Stimulated activated CD4-positive, alpha-beta T cell treated with anti-CD3 and anti-CD28 coated beads, Interleukin-4, amount 100 ng/mL, for 1 hour (primary cell): Measurements from ENCODE around the gene RSAD1.
"Not testable (repeated sequence)": the region's sequence is repeated elsewhere in the genome, so short reads cannot be mapped to it uniquely, and the experiment has no call there.

ENCODE experiments used
- DNase-seq: peaks from one replicate; pipeline ENCODE4 v3.0.0-alpha.2; 2020

RSAD1 gene

DNA sequence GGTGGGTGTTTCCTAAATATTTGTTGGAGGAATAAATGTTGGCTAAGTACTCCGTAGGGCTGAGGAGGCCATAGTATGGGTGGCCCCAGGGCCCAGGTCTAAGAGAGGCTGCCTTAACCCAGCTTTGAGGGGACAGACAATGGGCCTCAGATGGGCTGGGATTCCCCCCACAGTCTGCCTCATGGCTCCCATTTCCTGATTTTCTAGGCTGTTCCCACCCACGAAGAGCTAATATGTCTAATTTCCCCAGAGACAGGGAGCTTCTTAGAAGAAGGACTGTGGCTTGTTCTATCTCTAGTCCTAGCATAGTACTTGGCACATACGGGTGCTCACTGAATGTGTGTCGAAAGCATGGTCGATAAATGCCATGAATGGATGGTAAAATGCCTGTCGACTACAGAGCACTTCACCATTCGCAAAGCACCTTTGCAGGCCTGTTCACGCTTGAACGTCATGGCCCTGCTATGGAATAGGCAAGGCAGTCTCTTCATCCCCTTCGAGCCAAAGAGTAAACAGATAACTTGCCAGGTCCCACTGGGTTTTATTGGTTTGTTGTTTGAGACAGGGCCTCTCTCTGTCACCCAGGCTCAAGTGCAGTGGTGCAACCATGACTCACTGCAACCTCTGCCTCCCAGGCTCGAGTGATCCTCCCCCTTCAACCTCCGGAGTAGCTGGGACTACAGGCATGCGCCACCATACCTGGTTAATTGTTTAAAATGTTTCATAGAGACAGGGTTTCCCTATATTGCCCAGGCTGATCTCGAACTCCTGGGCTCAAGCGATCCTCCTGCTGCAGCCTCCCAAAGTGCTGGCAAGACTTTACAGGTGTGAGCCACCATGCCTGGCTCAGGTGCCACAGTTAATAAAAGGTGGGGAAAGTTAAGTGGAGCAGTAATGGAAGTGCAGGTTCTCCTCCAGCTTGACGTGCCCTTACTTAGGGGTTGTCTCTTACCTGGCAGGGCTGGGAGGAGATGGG is 19.7 kb upstream of the RSAD1 start:
- DNase-seq, result no peak

DNA sequence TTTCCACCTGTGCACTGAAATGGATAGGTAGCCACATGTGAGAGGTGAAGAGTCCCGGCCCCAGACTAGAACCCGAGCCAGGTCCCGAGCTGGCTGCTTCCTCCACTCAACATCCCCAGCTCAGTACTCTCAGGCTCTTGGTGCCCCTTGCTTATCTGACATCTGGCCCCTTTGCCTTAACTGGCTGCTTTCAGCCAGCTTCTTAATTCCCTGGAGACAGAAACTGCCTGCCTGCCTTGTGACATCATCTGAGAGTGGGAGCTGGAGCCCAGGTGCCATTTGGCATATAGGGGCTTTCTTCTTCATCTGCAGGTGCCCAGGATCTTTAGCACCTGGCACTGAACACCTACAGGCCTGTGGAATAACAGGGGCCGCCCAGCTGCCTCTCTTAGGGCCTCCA is 18.9 kb upstream of the RSAD1 start:
- DNase-seq, result no peak

DNA sequence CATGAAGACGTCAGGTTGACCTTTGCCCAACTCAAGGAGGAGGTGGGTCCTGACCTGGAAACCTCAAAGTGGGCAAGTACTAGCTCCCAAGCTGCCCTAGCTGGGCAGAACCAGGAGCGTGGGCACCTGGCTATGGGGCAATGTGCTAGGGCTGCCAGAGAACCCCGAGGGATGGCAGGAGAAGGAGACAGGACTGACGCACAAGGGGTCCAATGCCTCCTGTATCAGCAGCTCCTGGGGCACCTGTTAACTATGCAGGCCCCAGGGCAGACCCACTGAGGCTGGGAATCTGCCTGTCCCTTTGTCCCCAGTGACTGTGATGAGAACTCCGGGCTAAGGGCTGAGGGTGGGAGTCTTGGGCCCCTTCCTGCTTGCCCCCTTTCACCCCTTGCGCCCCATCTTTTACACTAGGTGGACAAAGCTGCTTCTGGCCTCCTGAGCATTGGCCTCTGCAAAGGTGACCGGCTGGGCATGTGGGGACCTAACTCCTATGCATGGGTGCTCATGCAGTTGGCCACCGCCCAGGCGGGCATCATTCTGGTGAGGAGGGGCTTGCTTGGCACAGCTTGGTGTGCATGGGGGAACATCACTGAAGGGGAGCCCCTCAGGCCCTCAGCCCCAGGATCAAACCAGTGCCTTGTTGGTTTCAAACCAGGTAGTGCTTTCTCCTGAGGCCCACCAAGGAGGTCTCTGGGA is 17.7 kb upstream of the RSAD1 start:
- no peak for DNase-seq

DNA sequence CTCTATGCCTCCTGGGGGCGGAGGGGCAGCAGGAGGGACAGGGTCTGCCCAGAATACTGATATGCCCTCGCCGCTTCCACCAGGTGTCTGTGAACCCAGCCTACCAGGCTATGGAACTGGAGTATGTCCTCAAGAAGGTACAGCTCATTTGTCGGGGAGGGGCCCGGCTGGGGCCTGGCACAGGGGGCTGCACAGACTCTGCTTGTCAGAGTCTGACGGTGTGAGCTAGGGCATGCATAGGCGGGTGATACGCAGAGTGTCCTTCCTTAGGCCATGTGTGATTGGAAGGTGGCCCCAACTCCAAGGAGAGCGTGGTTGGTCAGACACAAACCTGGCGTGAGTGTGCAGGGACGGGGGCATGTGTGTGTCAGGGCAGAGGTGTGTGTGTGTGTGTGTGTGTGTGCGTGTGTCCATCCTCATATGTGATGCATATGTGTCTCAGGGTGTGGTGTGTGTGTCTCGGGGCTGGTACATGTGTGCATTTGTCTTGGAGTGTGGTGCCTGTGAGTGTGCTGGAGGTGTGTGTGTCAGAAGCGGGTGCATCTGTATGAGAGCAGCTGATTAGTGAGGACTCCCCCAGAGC is 17.0 kb upstream of the RSAD1 start:
- DNase-seq, result no peak

DNA sequence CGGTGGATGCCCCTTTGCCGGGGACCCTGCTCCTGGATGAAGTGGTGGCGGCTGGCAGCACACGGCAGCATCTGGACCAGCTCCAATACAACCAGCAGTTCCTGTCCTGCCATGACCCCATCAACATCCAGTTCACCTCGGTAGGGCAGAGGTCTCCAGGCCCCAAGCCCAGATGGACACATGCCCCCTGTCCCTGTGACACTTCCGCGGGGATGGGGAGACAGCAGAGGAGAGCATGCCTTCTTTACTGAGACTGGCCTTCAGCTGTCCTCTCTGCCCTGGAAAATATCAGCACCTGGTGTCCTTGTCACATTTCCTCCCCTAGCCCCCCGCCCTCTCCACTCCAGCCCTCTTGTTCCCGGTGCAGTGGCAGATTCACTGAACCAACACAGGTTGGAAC is 16.2 kb upstream of the RSAD1 start:
- DNase-seq, result no peak

DNA sequence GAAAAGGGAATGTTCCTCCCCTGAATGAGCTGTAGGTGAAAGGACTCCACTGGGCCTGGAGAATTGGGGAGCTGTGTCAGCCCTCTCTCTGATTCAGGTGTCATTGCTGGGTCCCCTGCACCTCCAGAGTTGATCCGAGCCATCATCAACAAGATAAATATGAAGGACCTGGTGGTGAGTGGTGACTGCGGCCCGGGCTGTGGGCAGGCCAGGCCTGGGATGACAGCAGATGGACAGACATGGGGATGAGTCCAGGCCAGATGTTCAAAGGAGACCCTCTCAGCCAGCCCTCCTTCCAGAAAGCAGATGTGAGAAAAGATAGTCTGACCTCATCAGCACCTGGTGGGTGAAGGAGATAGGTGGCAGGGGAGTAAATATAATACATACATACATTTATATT is 14.5 kb upstream of the RSAD1 start:
- DNase-seq, result no peak

DNA sequence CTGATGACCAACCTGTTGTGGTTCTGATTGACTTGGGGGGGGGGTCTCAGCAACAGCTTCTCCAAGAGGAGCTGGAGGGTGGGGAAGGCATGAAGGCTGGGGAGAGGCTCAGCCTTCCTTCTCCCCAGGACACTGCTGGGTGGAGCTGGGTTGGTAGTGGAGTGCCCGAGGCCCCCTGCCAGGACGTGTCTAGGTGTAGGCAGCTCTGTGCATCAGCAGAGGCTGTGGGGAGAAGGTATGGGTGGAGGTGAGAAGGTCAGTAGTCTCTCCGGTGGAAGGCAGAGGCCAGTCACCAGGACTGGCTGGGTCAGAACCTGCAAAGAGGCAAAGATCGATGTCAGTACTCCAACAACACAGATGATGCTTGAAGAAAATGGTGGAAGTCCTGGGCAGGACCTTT is 13.9 kb upstream of the RSAD1 start:
- no peak for DNase-seq

DNA sequence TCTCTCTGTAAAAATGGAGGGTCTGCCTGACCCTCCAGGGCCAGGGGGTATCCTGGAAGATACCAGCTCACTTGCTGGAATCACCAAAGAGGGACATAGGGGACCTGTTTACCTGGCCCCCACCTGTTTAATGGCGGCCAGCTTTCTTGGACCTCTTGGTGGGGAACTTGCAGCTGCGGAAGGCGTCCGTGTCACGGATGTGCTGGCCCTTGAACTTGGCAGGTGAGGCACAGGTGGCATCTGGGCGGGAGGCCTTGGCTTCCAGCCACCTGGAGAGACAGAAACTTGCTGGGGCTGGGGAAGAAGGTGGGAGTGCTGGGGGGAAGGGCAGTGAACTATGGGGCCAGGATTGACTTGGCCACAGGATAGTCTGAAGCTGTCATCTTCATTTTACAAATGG is 13.5 kb upstream of the RSAD1 start:
- DNase-seq, result no peak

DNA sequence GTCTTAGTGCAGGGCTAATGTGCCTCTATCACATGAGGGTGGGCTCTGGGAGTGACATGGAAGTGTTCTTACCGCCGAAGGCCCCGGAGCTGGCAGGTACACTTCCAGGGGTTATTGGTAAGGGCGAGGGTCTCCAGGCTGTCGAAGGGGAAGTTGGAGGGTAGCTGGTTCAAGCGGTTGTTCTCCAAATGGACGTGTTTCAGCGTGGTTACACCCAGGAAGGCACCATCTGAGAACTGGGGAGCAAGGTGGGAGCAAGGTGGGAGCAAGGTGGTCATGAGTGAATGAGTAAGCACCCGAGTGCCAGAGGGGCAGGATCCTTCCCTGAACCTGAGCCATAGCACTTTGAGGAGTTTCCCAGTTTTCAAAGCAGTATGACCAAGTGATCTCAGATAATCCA is 13.0 kb upstream of the RSAD1 start:
- DNase-seq, result no peak

DNA sequence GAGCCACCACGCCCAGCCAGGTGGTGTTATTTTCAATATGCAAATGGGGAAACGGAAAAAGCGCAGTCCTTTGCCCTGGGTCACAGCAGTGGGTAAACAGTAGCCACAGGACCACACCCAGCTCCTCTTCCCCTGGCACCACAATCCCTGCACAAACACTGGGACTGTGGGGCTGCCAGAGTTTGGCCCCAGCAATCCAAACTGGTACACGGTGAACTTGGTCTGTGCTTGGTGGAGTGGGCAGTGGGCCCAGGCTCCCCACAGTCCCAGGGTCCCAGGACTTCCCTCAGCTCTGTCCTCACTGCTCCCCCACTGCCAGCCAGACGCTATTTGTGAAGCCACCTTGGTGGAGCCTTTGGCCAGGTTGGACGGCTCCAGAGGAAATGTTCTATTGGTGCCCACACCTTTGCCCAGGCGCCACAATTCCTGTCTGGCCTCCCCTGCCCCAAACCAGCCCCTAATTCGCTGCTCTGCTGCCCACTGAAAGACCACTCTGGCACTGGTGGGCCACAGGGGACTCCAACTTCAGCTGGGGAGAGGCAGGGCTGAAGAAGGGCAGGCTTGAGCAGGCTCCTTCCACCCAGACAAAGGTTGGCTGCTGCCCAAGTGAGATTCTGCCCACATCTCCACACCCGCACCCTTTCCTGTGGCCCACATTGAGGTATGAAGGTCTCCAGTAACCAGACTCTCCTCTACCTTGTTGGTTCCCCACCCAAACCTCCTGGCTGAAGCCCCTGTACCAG is 12.1 kb upstream of the RSAD1 start:
- no peak for DNase-seq

DNA sequence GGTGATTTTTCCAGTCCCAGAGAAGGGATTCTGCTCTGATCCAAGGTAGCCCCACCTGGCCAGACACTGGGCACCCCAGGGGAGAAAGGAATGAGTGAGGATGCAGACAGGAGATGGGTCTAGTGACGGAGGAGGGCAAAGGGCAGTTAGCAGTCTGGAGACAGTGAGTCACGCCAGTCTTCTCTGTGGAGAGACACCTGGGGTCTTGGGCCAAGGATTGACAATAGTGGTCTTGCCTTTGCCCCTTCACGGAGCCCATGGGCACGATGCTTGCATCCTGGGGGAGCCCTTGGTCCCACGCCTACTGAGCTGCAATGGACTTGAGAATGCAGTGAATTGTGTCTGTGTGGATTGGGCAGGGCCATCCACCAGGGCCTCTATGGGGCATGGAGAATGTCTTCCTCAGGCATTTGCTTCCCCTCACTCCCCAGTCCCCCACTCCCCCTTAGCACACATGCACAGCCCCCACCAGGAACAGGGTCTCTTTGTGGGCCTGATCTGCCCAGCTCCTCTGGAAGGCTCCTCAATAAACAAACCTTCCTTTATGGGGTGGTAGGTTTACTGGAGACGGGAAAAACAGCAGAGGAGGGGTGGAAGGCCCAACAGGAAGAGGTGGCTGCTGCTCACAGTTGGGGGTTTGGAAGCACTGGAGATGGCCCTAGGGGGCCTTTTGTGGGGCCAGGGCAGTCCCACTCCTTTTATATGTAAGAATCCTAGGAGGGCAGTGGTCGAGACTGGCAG is 11.4 kb upstream of the RSAD1 start:
- no peak for DNase-seq

DNA sequence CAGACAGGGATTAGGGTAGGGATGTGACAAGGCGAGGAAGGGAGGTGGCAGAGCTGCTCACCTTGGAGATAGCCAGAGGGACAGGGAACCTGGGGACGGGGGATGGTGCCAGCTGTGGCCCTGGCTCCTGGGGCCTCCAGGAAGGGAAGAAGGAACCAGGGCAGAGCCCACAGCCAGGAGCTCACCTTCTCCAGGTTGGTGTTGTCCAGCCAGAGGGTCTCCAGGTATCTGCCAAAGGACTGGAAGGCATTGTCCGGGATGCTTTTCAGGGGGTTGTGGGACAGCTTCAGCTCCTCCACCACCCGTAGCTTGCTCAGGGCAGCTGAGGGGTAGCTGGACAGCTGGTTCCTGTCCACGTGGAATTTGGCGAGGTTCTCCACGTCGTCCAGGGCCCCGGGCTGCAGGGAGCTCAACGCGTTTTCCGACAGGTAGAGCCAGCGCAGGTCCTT is 10.8 kb upstream of the RSAD1 start:
- no peak for DNase-seq

DNA sequence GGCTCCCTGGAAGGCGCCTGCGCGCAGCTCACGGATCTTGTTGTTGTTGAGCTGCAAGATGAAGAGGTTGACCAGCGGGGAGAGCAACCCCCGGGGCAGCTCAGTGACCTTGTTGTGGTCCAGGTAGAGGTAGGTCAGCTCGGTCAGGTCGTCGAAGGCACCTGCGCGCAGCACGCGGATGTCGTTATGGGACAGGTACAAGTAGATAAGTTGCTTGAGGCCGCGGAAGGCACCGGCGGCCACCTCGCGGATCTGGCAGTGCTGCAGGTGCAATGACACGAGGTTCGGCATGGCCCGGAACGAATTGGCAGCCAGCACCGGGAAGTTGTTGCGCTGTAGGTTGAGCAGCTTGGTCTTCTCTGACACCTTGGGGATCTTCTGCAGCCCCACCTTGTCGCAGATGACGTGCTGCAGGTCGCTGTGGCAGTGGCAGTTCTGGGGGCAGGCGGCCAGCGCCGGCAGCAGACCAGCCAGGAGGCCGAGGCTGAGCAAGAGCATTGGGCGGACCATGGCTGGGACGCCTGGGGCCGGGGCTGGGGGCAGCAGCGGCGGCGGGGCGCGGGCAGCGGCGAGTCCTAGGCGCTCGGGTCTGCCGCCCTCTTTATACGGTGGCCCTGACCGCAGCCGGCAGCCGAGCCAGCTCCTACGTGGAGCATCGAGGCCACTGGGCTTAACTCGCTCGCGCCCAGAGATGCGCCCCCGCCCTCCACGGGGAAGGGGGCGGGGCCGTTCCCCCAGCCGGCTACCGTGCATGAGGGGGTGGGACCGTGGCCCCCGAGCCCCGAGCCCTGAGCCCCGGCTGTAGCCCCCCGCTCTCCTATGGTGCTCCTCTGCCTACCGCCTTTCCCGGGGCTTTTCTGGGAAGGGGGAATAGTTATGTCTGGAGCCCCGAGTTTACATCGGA is 10.1 kb upstream of the RSAD1 start, which contains the start of gene CHAD:
TSS of gene CHAD (minus strand) at position 577 of the 904 bp plus-strand sequence. CDS start at position 510, 67 bp downstream.
- no peak for DNase-seq

DNA sequence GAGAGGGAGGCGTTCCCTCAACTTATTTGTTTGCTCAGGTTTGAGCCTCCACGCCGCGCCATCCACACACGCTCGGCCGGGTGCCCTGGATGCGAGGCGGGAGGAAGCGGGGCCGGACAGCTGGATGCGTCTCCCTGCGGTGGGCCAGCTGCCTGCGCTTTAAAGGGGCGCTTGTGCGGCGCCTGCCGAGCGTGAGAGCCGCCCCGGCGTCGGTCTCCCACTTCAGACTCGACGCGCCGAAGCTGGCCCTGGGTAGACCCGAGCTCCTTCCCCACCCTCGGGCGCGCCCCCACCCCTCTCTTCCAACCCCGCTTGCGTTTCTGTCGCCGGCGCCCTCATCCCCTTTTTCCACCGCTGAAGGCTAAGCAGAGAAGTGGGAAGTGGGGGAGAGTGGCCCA is 9.5 kb upstream of the RSAD1 start:
- no peak for DNase-seq

DNA sequence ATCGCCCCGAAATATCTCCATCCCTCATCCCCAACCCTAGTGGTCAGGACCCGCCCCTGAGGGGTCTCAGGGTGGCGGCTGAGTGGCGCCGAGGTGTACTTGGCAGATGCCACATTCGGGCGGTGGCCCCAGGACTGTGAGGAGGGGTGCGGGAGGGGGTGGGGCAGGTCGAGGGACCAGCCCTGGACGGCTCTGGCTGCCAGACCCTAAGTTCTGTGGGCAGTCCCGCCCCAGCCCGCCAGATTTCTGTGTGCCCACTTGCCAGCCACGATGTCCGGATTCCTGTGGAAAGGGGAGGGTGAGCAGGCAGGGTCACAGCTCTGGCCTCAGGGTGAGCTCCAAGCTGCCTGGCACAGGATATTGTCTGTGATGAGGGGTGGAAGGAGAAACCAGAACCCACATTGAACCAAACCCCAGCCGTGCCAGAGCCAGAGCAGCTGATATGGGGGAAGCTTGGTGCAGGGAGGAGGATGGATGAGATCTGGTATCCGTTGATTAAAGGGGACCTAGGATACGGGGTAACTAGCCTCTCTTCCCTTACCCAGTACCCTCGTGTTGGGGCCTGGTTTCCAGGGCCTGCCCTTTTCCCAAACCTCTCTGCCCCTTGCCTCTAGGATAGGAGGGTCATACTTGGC is 8.9 kb upstream of the RSAD1 start:
- DNase-seq, result no peak

DNA sequence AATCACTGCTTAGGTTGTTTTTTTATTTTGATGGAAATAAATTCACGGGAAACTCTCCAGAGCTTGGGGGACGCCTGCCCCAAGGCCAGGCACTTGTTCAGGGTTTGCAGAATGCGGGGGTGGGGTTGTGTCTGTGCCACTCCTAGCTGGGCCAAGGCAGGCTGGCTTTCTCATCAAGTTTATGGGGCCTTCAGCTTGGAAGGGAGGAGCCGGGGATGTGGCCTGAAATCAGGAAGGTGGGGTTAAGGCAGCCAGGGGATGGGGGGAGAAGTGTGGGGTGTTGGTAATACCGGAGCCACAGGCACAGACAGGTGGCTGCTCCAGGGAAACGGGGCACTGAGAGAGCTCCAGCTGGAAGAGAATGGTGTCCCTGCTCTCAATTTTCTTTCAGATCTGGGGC is 8.2 kb upstream of the RSAD1 start:
- DNase-seq, result no peak

DNA sequence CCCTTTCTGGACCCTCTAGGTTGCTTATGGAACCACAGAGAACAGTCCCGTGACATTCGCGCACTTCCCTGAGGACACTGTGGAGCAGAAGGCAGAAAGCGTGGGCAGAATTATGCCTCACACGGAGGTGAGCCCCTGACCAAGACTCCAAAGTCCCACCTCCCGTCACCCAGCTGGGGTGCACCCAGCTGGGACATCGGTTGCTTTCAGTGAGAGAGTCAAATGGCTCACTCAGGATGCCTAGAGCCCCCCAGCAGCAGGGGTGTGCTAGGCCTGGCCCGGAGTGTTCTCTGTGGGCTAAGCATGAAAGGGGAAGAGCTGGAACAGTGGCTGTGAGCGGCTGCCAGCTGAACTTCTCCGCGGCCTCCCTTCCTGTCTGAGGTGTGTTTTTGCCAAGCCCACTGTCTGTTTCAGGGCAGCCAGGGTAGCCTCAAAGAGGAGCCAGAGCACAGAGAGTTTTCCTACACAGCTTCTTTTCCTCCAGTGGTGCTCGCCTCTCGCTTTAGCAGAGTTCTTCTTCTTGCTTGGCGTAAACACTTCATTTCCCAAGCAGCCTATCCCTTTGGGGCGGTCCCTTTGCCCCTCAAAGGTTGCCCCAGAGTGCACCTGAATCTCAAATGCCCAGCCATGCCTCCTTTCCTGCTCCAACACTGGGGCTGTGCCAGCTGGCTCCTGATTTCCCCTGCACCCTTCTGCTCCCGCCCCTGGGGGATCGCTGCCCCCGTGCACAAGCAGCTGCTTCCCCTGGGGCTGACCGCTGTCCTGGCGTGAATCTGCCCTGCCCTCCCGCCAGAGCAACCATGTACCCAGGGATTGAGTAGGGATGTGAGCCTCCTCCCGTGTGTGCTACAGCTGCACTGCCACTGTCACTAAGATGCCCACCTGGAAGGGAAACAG is 7.4 kb upstream of the RSAD1 start:
- DNase-seq, result no peak

DNA sequence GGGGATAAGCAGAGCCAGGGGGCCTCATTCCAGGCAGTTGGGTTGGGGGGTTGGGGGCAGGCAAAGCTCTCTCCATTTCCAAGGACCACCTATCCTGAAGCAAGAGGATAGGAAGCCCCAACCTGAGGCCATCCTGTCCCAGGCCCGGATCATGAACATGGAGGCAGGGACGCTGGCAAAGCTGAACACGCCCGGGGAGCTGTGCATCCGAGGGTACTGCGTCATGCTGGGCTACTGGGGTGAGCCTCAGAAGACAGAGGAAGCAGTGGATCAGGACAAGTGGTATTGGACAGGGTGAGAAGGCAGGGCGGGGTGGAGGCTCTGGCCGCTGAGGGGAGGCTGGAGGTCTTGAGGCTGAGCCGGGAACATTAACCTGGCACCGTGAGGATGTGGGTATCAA is 6.4 kb upstream of the RSAD1 start:
- DNase-seq, result no peak

DNA sequence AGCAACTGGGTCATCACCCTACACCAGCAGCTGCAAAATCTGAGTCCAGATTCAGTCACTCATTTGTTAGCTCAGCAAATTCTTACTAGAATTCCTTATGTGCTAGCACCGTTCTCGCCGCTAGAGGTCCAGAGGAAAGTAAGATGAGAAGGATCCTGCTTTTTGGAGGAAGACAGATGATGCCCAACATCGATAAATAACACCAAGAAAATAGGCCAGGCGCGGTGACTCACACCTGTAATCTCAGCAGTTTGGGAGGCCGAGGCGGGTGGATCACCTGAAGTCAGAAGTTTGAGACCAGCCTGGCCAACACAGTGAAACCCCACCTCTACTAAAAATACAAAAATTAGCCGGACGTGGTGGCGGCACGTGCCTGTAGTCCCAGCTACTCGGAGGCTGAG is 5.9 kb upstream of the RSAD1 start:
- not testable (repeated sequence) for DNase-seq

DNA sequence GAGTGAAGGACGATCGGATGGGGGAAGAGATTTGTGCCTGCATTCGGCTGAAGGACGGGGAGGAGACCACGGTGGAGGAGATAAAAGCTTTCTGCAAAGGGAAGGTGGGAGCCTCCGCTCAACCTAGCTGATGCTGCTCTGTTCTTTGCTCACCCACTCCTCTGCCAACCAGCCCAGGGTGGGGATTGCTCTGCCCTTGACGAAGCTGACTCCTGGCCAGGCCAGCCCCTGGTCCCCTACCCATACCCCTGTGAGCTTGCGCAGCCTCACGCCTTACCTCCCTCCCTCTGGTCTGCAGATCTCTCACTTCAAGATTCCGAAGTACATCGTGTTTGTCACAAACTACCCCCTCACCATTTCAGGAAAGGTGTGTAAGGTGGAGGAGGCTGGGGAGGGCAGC is 4.8 kb upstream of the RSAD1 start:
- DNase-seq, result no peak
